HCT116 (cell line): ENCODE data around the gene YAP1. TPM values are rescaled to one million over a fixed set of nuclear protein-coding genes. Genes with fewer than 3 reads are reported as not detected.

Experiments used
- ATAC-seq: fragments of 200-7000 bp; cut with Tn5 transposase; 2 replicates; pipeline ENCODE4 v1.9.1; 2020; ENCODE audit warnings: mild to moderate bottlenecking, moderate library complexity
- BruUV-seq: library from RNA; stranded (reverse); fragments of 400-500 nt; replicated peaks from 2 replicates; lab custom pipeline; 2021; lab: Mats Ljungman, UMichigan
- CTCF ChIA-PET: fragments of 300-600 bp; sonication (Branson Sonifier 250); formaldehyde crosslinking; loops from one replicate; lab custom pipeline; 2021; ENCODE audit warnings: antibody characterized with exemption; lab: Charles Lee
- POLR2A ChIA-PET: fragments of 300-600, 350-600 bp; sonication (Branson Sonifier 250); formaldehyde crosslinking; loops from one replicate; lab custom pipeline; 2021; ENCODE audit warnings: antibody characterized with exemption; lab: Charles Lee
- RAD21 ChIA-PET, 2 experiments: fragments of 300-600 bp; sonication (Branson Sonifier 250); formaldehyde crosslinking; loops; one replicate each; lab custom pipeline; 2023; ENCODE audit warnings: low total read pairs in 2 of 2; ENCODE audit not compliant: uncharacterized antibody in 2 of 2, unreplicated experiment in 2 of 2, low non-redundant PET in 1 of 2; lab: Charles Lee
- DNase-seq: peaks from one replicate; pipeline ENCODE4 v3.0.0-alpha.2; 2010; ENCODE audit warnings: low read depth, low spot score
- H2AFZ ChIP-seq: fragments of 200-600 bp; shearing (Covaris generic), sonication (generic); 2 replicates; pipeline ENCODE4 v1.6.1; 2017; ENCODE audit warnings: low read depth, mixed run types, mixed read lengths, antibody characterized with exemption, low read length; ENCODE audit not compliant: poor library complexity, severe bottlenecking
- H3K27ac ChIP-seq: 2 replicates; pipeline ENCODE4 v1.5.1; 2012; ENCODE audit warnings: low read depth, low read length
- H3K27me3 ChIP-seq: fragments of 200-600 bp; sonication (generic); 2 replicates; pipeline ENCODE4 v1.6.1; 2016; ENCODE audit warnings: mixed run types, low read length, mixed read lengths; ENCODE audit not compliant: insufficient read depth
- H3K36me3 ChIP-seq, 2 experiments: fragments of 200-500 bp in 1 of 2; fragments of 200-600 bp in 1 of 2; sonication (Bioruptor generic) in 1 of 2; sonication (generic) in 1 of 2; 2 replicates each; pipeline versions ENCODE4 v1.5.1 to v1.6.1; 2014 to 2016; ENCODE audit warnings: low read length in 2 of 2, inconsistent platforms in 1 of 2, mixed read lengths in 1 of 2, mixed run types in 1 of 2; ENCODE audit not compliant: insufficient read depth in 2 of 2, control insufficient read depth in 1 of 2
- H3K4me1 ChIP-seq, 2 experiments: fragments of 200-600 bp in 1 of 2; sonication (generic) in 1 of 2; 2 replicates each; pipeline versions ENCODE4 v1.5.1 to v1.6.1; 2012 to 2017; ENCODE audit warnings: low read length in 2 of 2, inconsistent platforms in 1 of 2, mild to moderate bottlenecking in 1 of 2, mixed read lengths in 1 of 2, mixed run types in 1 of 2, moderate library complexity in 1 of 2; ENCODE audit not compliant: insufficient read depth in 2 of 2, control insufficient read depth in 1 of 2
- H3K4me2 ChIP-seq: fragments of 200-600 bp; sonication (generic); 2 replicates; pipeline ENCODE4 v1.6.1; 2017; ENCODE audit warnings: mixed run types, low read length, mixed read lengths
- H3K4me3 ChIP-seq, 2 experiments: fragments of 200-600 bp in 1 of 2; sonication (generic) in 1 of 2; replicated peaks in 1 of 2; 2 replicates each; pipeline ENCODE4 v1.5.1; 2011 to 2016; ENCODE audit warnings: low read length in 2 of 2, control low read depth in 1 of 2, low read depth in 1 of 2, mild to moderate bottlenecking in 1 of 2, mixed read lengths in 1 of 2, mixed run types in 1 of 2
- H3K79me2 ChIP-seq: fragments of 200-600 bp; sonication (generic); 2 replicates; pipeline ENCODE4 v1.6.1; 2017; ENCODE audit warnings: mild to moderate bottlenecking, mixed run types, low read length, moderate library complexity, mixed read lengths; ENCODE audit not compliant: insufficient read depth
- H3K9ac ChIP-seq: fragments of 200-600 bp; sonication (generic); 2 replicates; pipeline ENCODE4 v1.6.1; 2016; ENCODE audit warnings: low read length, mixed read lengths
- H3K9me2 ChIP-seq: fragments of 200-600 bp; sonication (generic), shearing (Covaris generic); 2 replicates; pipeline ENCODE4 v1.6.1; 2017; ENCODE audit warnings: mixed run types, mild to moderate bottlenecking, moderate library complexity; ENCODE audit not compliant: insufficient read depth
- H3K9me3 ChIP-seq, 2 experiments: fragments of 200-500 bp in 1 of 2; fragments of 200-600 bp in 1 of 2; sonication (Bioruptor generic) in 1 of 2; sonication (generic) in 1 of 2; 2 replicates each; pipeline ENCODE4 v1.6.1; 2014 to 2017; ENCODE audit warnings: low read length in 2 of 2, mixed read lengths in 2 of 2, inconsistent platforms in 1 of 2, low read depth in 1 of 2, mild to moderate bottlenecking in 1 of 2, mixed run types in 1 of 2, moderate library complexity in 1 of 2; ENCODE audit not compliant: control insufficient read depth in 1 of 2, insufficient read depth in 1 of 2
- H4K20me1 ChIP-seq: fragments of 200-600 bp; sonication (generic), shearing (Covaris generic); 2 replicates; pipeline ENCODE4 v1.6.1; 2017; ENCODE audit warnings: mixed run types, mild to moderate bottlenecking, moderate library complexity; ENCODE audit not compliant: insufficient read depth
- CTCF ChIP-seq, 3 experiments: fragments of 200-600 bp in 1 of 3; sonication (generic) in 1 of 3; IDR thresholded peaks in 2 of 3; conservative IDR thresholded peaks in 1 of 3; 2 replicates each; pipeline ENCODE4 v1.5.1; 2012 to 2017; ENCODE audit warnings: low read depth in 2 of 3, low read length in 2 of 3, antibody characterized with exemption in 1 of 3, borderline replicate concordance in 1 of 3, control low read depth in 1 of 3, mild to moderate bottlenecking in 1 of 3, mixed read lengths in 1 of 3, mixed run types in 1 of 3, moderate library complexity in 1 of 3; ENCODE audit not compliant: insufficient read depth in 1 of 3
- ELF1 ChIP-seq: IDR thresholded peaks from 2 replicates; pipeline ENCODE4 v1.6.1; 2012; ENCODE audit warnings: low read depth, borderline replicate concordance
- EZH2 ChIP-seq: fragments of 200-600 bp; sonication (generic); IDR thresholded peaks from 2 replicates; pipeline ENCODE4 v1.6.1; 2017; ENCODE audit warnings: antibody characterized with exemption, mixed run types
- FOSL1 ChIP-seq: IDR thresholded peaks from 2 replicates; pipeline ENCODE4 v1.6.1; 2012; ENCODE audit warnings: low read depth
- JUND ChIP-seq: IDR thresholded peaks from 2 replicates; pipeline ENCODE4 v1.6.1; 2012
- MAX ChIP-seq: IDR thresholded peaks from 2 replicates; pipeline ENCODE4 v1.6.1; 2012
- POLR2AphosphoS5 ChIP-seq: IDR thresholded peaks from 2 replicates; pipeline ENCODE4 v1.6.1; 2011; ENCODE audit warnings: mild to moderate bottlenecking, low read depth, low read length, moderate library complexity
- RAD21 ChIP-seq: IDR thresholded peaks from 2 replicates; pipeline ENCODE4 v1.6.1; 2012; ENCODE audit warnings: low read depth, mild to moderate bottlenecking
- SIN3A ChIP-seq: IDR thresholded peaks from 2 replicates; pipeline ENCODE4 v1.6.1; 2012; ENCODE audit warnings: low read depth
- SP1 ChIP-seq: IDR thresholded peaks from 2 replicates; pipeline ENCODE4 v1.6.1; 2012; ENCODE audit warnings: low read depth
- SRF ChIP-seq: IDR thresholded peaks from 2 replicates; pipeline ENCODE4 v1.6.1; 2012; ENCODE audit warnings: low read depth
- YY1 ChIP-seq: IDR thresholded peaks from 2 replicates; pipeline ENCODE4 v1.6.1; 2011; ENCODE audit warnings: low read length, low read depth, moderate library complexity, mild to moderate bottlenecking; ENCODE audit not compliant: insufficient replicate concordance; ENCODE audit errors: extremely low read depth
- ZBTB33 ChIP-seq: IDR thresholded peaks from 2 replicates; pipeline ENCODE4 v1.6.1; 2011; ENCODE audit warnings: mild to moderate bottlenecking, low read length, moderate library complexity; ENCODE audit not compliant: insufficient replicate concordance; ENCODE audit errors: extremely low read depth
- ZFX ChIP-seq: fragments of 450-650 bp; IDR thresholded peaks from 2 replicates; pipeline ENCODE4 v1.6.1; 2017
- ZNF274 ChIP-seq: fragments of 200-500 bp; sonication (Bioruptor generic); IDR thresholded peaks from 2 replicates; pipeline ENCODE4 v1.6.1; 2014; ENCODE audit warnings: mild to moderate bottlenecking, low read depth, low read length, inconsistent platforms
- intact Hi-C: fragments of 100-400 bp; cut with micrococcal nuclease; formaldehyde crosslinking; loops from 2 replicates; pipeline ENCODE4 v1.10.0; 2022
- total RNA-seq: library from RNA; stranded (reverse); gene quantifications from one replicate; pipeline ENCODE4 v1.2.1, GENCODE V29; 2021; ENCODE audit not compliant: unreplicated experiment

The YAP1 gene
- total RNA-seq, 1 experiment from 2014 or later: 88.6 TPM

GRCh38 chr11:102205805-102206204 is 95.6 kb downstream of the YAP1 start:
- Histone ChIP-seq H3K9ac (no peak overlapping the region), H3K9me2 (no peaks in the 10 kb centered on the region), H3K79me2 (peaks cover 28% of the 10 kb centered on the region; the same call in 1 of the 2 replicates), H3K4me3 (no peak overlapping the region), H4K20me1 (no peaks in the 10 kb centered on the region), H3K36me3 (peaks cover 6 to 23% of the 10 kb centered on the region in 2 experiments; a peak in 2 of 4 replicates), H3K9me3 (no peaks in the 10 kb centered on the region), H3K27ac (no peak overlapping the region), H2AFZ (no peak overlapping the region), H3K4me1 (no peaks in the 10 kb centered on the region), H3K27me3 (no peaks in the 10 kb centered on the region), H3K4me2 (no peak overlapping the region)
- no TSS peak for BruUV-seq
- intact Hi-C loops: no loop called here
- no peak for ATAC-seq
- RAD21 ChIA-PET: no interaction called here
- CTCF ChIA-PET: no interaction called here
- TF ChIP-seq ZFX (no peak), ZNF274 (no peak), JUND (no peak), EZH2 (no peak), ZBTB33 (no peak), YY1 (no peak)
- POLR2A ChIA-PET: no interaction called here
- DNase-seq: no peak

- Histone ChIP-seq H2AFZ (no peak overlapping the region), H3K4me1 (no peaks in the 10 kb centered on the region), H3K9me2 (no peaks in the 10 kb centered on the region), H3K9ac (no peak overlapping the region), H3K79me2 (0 out of 2 replicates have a peak, but pooled peaks cover 6% of the 10 kb centered on the region), H3K4me2 (no peak overlapping the region), H3K9me3 (no peaks in the 10 kb centered on the region), H3K27me3 (no peaks in the 10 kb centered on the region), H3K27ac (no peak overlapping the region), H3K4me3 (no peak overlapping the region), H3K36me3 (peaks cover 9 to 23% of the 10 kb centered on the region in 2 experiments; a peak in 2 of 4 replicates), H4K20me1 (no peaks in the 10 kb centered on the region)
- no peak for DNase-seq
- BruUV-seq: no TSS peak
- CTCF ChIA-PET: no interaction called here
- intact Hi-C loops: no loop called here
- RAD21 ChIA-PET: no interaction called here
- POLR2A ChIA-PET: no interaction called here
- ATAC-seq: no peak
- TF ChIP-seq RAD21 (no peak), ZNF274 (no peak), ELF1 (no peak), SRF (no peak), SP1 (no peak), ZBTB33 (no peak), FOSL1 (no peak), POLR2AphosphoS5 (no peak), MAX (no peak), JUND (no peak), SIN3A (no peak), CTCF (IDR thresholded peaks at IDR 0.05 in 2 of 3, conservative IDR thresholded peaks at IDR 0.05 in 1 of 3; ENCODE audit: borderline replicate concordance in 1 of 3, insufficient read depth in 1 of 3, low read depth in 2 of 3, low read length in 2 of 3) (no peak)
Measured at GRCh38 chr11:102208835-102209234, 98.6 kb downstream of the YAP1 start.
